Hepatocyte (in vitro differentiated cells): Measurements from ENCODE around the gene GUCY2C. TPM values are rescaled to one million over a fixed set of nuclear protein-coding genes. Genes with fewer than 3 reads are reported as not detected.

ENCODE experiments used
- DNase-seq: peaks from one replicate; pipeline ENCODE4 v3.0.0-alpha.2; 2016; ENCODE audit warnings: low spot score
- H2AFZ ChIP-seq: fragments of 200-600 bp; sonication (generic); 2 replicates; pipeline ENCODE4 v1.6.0; 2016; ENCODE audit warnings: antibody characterized with exemption, mild to moderate bottlenecking
- H3K27ac ChIP-seq: fragments of 200-600 bp; sonication (generic); 2 replicates; pipeline ENCODE4 v1.5.1; 2016; ENCODE audit warnings: mild to moderate bottlenecking
- H3K27me3 ChIP-seq: fragments of 200-600 bp; sonication (generic); 2 replicates; pipeline ENCODE4 v1.6.1; 2016
- H3K36me3 ChIP-seq: fragments of 200-600 bp; sonication (generic); replicated peaks from 2 replicates; pipeline ENCODE4 v1.5.1; 2016; ENCODE audit warnings: low read depth; ENCODE audit not compliant: insufficient read depth
- H3K4me1 ChIP-seq: fragments of 200-600 bp; sonication (generic); 2 replicates; pipeline ENCODE4 v1.5.1; 2016; ENCODE audit warnings: mild to moderate bottlenecking, moderate library complexity; ENCODE audit not compliant: insufficient read depth
- H3K4me2 ChIP-seq: fragments of 200-600 bp; sonication (generic); 2 replicates; pipeline ENCODE4 v1.6.0; 2016
- H3K4me3 ChIP-seq: fragments of 200-600 bp; sonication (generic); 2 replicates; pipeline ENCODE4 v1.5.1; 2016; ENCODE audit warnings: mild to moderate bottlenecking
- H3K79me2 ChIP-seq: fragments of 200-600 bp; sonication (generic); 2 replicates; pipeline ENCODE4 v1.6.0; 2017; ENCODE audit warnings: mild to moderate bottlenecking
- H3K9me2 ChIP-seq: fragments of 200-600 bp; sonication (generic); replicated peaks from 2 replicates; pipeline ENCODE4 v1.6.0; 2017; ENCODE audit warnings: mild to moderate bottlenecking; ENCODE audit not compliant: insufficient read depth
- H3K9me3 ChIP-seq: fragments of 200-600 bp; sonication (generic); 2 replicates; pipeline ENCODE4 v1.5.1; 2016; ENCODE audit warnings: low read depth, mild to moderate bottlenecking
- H4K20me1 ChIP-seq: fragments of 200-600 bp; sonication (generic); 2 replicates; pipeline ENCODE4 v1.6.0; 2016; ENCODE audit warnings: mild to moderate bottlenecking; ENCODE audit not compliant: insufficient read depth, poor library complexity, severe bottlenecking
- CTCF ChIP-seq: fragments of 200-600 bp; sonication (generic); IDR thresholded peaks from 2 replicates; pipeline ENCODE4 v1.5.1; 2016; ENCODE audit warnings: antibody characterized with exemption, mild to moderate bottlenecking; ENCODE audit not compliant: poor library complexity
- EZH2 ChIP-seq: fragments of 200-600 bp; sonication (generic); IDR thresholded peaks from 2 replicates; pipeline ENCODE4 v1.6.1; 2016; ENCODE audit warnings: antibody characterized with exemption, mild to moderate bottlenecking, borderline replicate concordance
- EZH2phosphoT487 ChIP-seq: fragments of 200-600 bp; sonication (generic); IDR thresholded peaks from one replicate; pipeline ENCODE4 v1.6.1; 2018; ENCODE audit warnings: antibody characterized with exemption, mild to moderate bottlenecking, low read depth, moderate library complexity; ENCODE audit not compliant: unreplicated experiment, severe bottlenecking
- WGBS: methylation state at CpG from one replicate; pipeline ENCODE4 v1.1.6; 2016; ENCODE audit warnings: low lambda C conversion rate; ENCODE audit errors: missing lambda C conversion rate; 5-methylcytosine and 5-hydroxymethylcytosine counted together
- polyA plus RNA-seq: library from polyadenylated mRNA; unstranded; fragments of >200 nt; fragmentation: Nextera tagmentation; extraction: Ambion mirVana; gene quantifications from 2 replicates; pipeline ENCODE4 v1.2.1, GENCODE V29; 2016
- total RNA-seq: library from RNA; depleted of rRNA; stranded (reverse); fragments of >200 nt; gene quantifications from 2 replicates; pipeline ENCODE4 v1.2.3, GENCODE V29; 2014

Gene GUCY2C
- total RNA-seq (47.6 and 48.1 TPM in 2 replicates), polyA plus RNA-seq (12.9 and 26.5 TPM in 2 replicates)

- Histone ChIP-seq H3K27ac (peak within 1 kb of the TSS; percentile 92), H3K4me2 (peak within 1 kb of the TSS; percentile 62), H3K27me3 (no peaks in the 10 kb centered on the region), H3K4me3 (no peak within 1 kb of the TSS), H3K4me1 (no peaks in the 10 kb centered on the region), H4K20me1 (no peaks in the 10 kb centered on the region), H3K9me2 (no peaks in the 10 kb centered on the region), H2AFZ (no peak within 1 kb of the TSS), H3K9me3 (no peaks in the 10 kb centered on the region), H3K36me3 (no peaks in the 10 kb centered on the region), H3K79me2 (peaks cover 36% of the 10 kb centered on the region)
- whole genome bisulfite sequencing, result 75% methylated on average over 8 of the region's 8 CpGs
- TF ChIP-seq EZH2 (no peak), CTCF (no peak), EZH2phosphoT487 (no peak)
- DNase-seq, result peak; percentile 67
Observed at GRCh38 chr12:14696265-14696741, at the start of gene GUCY2C. Gene GUCY2C, minus strand, starts transcription at chr12:14696599. Its CDS starts 151 bp downstream, at chr12:14696448.

GRCh38 chr12:14743061-14743460 is 46.7 kb upstream of the GUCY2C start:
- H3K27me3 ChIP-seq, result no peaks in the 10 kb centered on the region
- no peak for DNase-seq
- H3K79me2 ChIP-seq, result no peaks in the 10 kb centered on the region
- H3K4me1 ChIP-seq, result no peaks in the 10 kb centered on the region
- H3K27ac ChIP-seq, result no peak overlapping the region
- TF ChIP-seq CTCF (no peak), EZH2 (no peak), EZH2phosphoT487 (no peak)
- H3K36me3 ChIP-seq, result no peaks in the 10 kb centered on the region
- H3K4me3 ChIP-seq, result no peak overlapping the region
- H2AFZ ChIP-seq, result no peak overlapping the region
- no peaks in the 10 kb centered on the region for H3K9me2 ChIP-seq
- peaks cover 5% of the 10 kb centered on the region for H3K9me3 ChIP-seq
- WGBS, result 97% methylated on average over 1 of the region's 1 CpG
- H4K20me1 ChIP-seq, result no peaks in the 10 kb centered on the region
- H3K4me2 ChIP-seq, result no peak overlapping the region

GRCh38 chr12:14741942-14742341 is 45.5 kb upstream of the GUCY2C start:
- no peaks in the 10 kb centered on the region for H3K4me1 ChIP-seq
- no peak overlapping the region for H2AFZ ChIP-seq
- peaks cover 5% of the 10 kb centered on the region for H3K9me3 ChIP-seq
- WGBS, result 98% methylated on average over 2 of the region's 2 CpGs
- H3K4me2 ChIP-seq, result no peak overlapping the region
- H3K27me3 ChIP-seq, result no peaks in the 10 kb centered on the region
- no peaks in the 10 kb centered on the region for H3K9me2 ChIP-seq
- H3K4me3 ChIP-seq, result no peak overlapping the region
- no peaks in the 10 kb centered on the region for H3K79me2 ChIP-seq
- H4K20me1 ChIP-seq, result no peaks in the 10 kb centered on the region
- DNase-seq, result no peak
- no peak overlapping the region for H3K27ac ChIP-seq
- TF ChIP-seq EZH2phosphoT487 (no peak), CTCF (no peak), EZH2 (no peak)
- H3K36me3 ChIP-seq, result no peaks in the 10 kb centered on the region
